HepG2 (cell line): ENCODE data around the gene STIM1. TPM values are rescaled to one million over a fixed set of nuclear protein-coding genes. Genes with fewer than 3 reads are reported as not detected.

Experiments used
- ATAC-seq: fragments of 200-7000 bp; cut with Tn5 transposase; 3 replicates; pipeline ENCODE4 v1.9.1; 2020; ENCODE audit warnings: mild to moderate bottlenecking, moderate library complexity
- BruUV-seq: library from RNA; stranded (reverse); fragments of 400-500 nt; replicated peaks from 2 replicates; lab custom pipeline; 2021; lab: Mats Ljungman, UMichigan
- CTCF ChIA-PET: fragments of 300-600 bp; formaldehyde crosslinking; extraction: SDS; loops from one replicate; lab custom pipeline; 2021; ENCODE audit warnings: low total read pairs, inconsistent platforms, low intra/inter-chr PET ratio; lab: Yijun Ruan, JAX
- POLR2A ChIA-PET: fragments of 350-600 bp; sonication (Branson Sonifier 250); formaldehyde crosslinking; loops from one replicate; lab custom pipeline; 2020; ENCODE audit warnings: antibody characterized with exemption, inconsistent platforms; lab: Yijun Ruan, JAX
- DNase-seq: peaks from one replicate; pipeline ENCODE4 v3.0.0-alpha.2; 2015; ENCODE audit warnings: low spot score
- FAIRE-seq: peaks from 3 replicates; lab custom pipeline; 2011; peaks lifted over from hg19 to GRCh38; lab: Jason Lieb, UNC
- H2AFZ ChIP-seq: one replicate; pipeline ENCODE4 v1.6.1; 2011; ENCODE audit warnings: low read length, inconsistent platforms
- H3K27ac ChIP-seq: fragments of 300-600 bp; 3 replicates; pipeline ENCODE4 v1.8.0; 2011; ENCODE audit warnings: mixed run types, mild to moderate bottlenecking, mixed read lengths, low read length, inconsistent platforms; ENCODE audit not compliant: insufficient read depth; ENCODE audit errors: extremely low read length
- H3K27me3 ChIP-seq, 2 experiments: fragments of 200-600 bp in 1 of 2; 2 replicates in 1 of 2; 3 replicates in 1 of 2; pipeline versions ENCODE4 v1.6.0 to v1.8.0; 2011; ENCODE audit warnings: low read length in 2 of 2, mild to moderate bottlenecking in 2 of 2, moderate library complexity in 2 of 2, inconsistent platforms in 1 of 2; ENCODE audit not compliant: insufficient read depth in 2 of 2, control insufficient read depth in 1 of 2
- H3K36me3 ChIP-seq, 2 experiments: fragments of 200-600 bp in 1 of 2; replicated peaks in 1 of 2; 2 replicates in 1 of 2; 3 replicates in 1 of 2; pipeline versions ENCODE4 v1.5.1 to v1.8.0; 2011; ENCODE audit warnings: low read length in 2 of 2, inconsistent platforms in 1 of 2; ENCODE audit not compliant: insufficient read depth in 2 of 2, control insufficient read depth in 1 of 2
- H3K4me1 ChIP-seq: 2 replicates; pipeline ENCODE4 v1.5.1; 2012; ENCODE audit warnings: low read length, inconsistent platforms; ENCODE audit not compliant: insufficient read depth
- H3K4me2 ChIP-seq: 2 replicates; pipeline ENCODE4 v1.6.0; 2011; ENCODE audit warnings: low read depth, low read length, inconsistent platforms
- H3K4me3 ChIP-seq, 3 experiments: fragments of 200-600 bp in 1 of 3; sonication (generic), shearing (Covaris generic) in 1 of 3; replicated peaks in 1 of 3; 2 replicates each; pipeline ENCODE4 v1.5.1; 2011 to 2016; ENCODE audit warnings: low read length in 3 of 3, inconsistent platforms in 2 of 3, low read depth in 2 of 3, mild to moderate bottlenecking in 2 of 3, control low read depth in 1 of 3, mixed read lengths in 1 of 3; ENCODE audit not compliant: insufficient read depth in 1 of 3
- H3K79me2 ChIP-seq: one replicate; pipeline ENCODE4 v1.6.1; 2011; ENCODE audit warnings: low read length, inconsistent platforms; ENCODE audit not compliant: insufficient read depth
- H3K9ac ChIP-seq: 2 replicates; pipeline ENCODE4 v1.6.0; 2011; ENCODE audit warnings: mild to moderate bottlenecking, low read depth, low read length, inconsistent platforms; ENCODE audit not compliant: insufficient read depth
- H3K9me3 ChIP-seq: 2 replicates; pipeline ENCODE4 v1.5.1; 2012; ENCODE audit warnings: mild to moderate bottlenecking, low read length
- H4K20me1 ChIP-seq: 2 replicates; pipeline ENCODE4 v1.6.0; 2011; ENCODE audit warnings: inconsistent platforms, mild to moderate bottlenecking, low read length, moderate library complexity; ENCODE audit not compliant: insufficient read depth
- CREB1 ChIP-seq, 2 experiments: fragments of 450-650 bp in 1 of 2; IDR thresholded peaks; 2 replicates each; pipeline ENCODE4 v1.6.1; 2016 to 2017; ENCODE audit warnings: control low read depth in 1 of 2, mild to moderate bottlenecking in 1 of 2, missing compliant biosample characterization in 1 of 2, missing genetic modification characterization in 1 of 2
- PLRG1 ChIP-seq: fragments of 450-650 bp; conservative IDR thresholded peaks from 2 replicates; pipeline ENCODE4 v1.6.1; 2016
- RFX5 ChIP-seq: IDR thresholded peaks from 2 replicates; pipeline ENCODE4 v1.6.1; 2011; ENCODE audit warnings: low read depth, low read length, improper control_type of control experiment
- XRCC5 ChIP-seq: fragments of 200-400 bp; formaldehyde crosslinking; optimal IDR thresholded peaks from 2 replicates; pipeline ENCODE3; 2017; ENCODE audit warnings: mild to moderate bottlenecking, low read length
- ZFP36L2 ChIP-seq: sonication (generic); formaldehyde crosslinking; IDR thresholded peaks from 2 replicates; pipeline ENCODE4 v1.4.0; 2020; ENCODE audit warnings: missing genetic modification reagents
- ZNF260 ChIP-seq: sonication (generic); formaldehyde crosslinking; IDR thresholded peaks from 2 replicates; pipeline ENCODE4 v1.4.0; 2020; ENCODE audit warnings: missing genetic modification reagents, low read depth, mild to moderate bottlenecking, borderline replicate concordance
- WGBS: methylation state at CpG from one replicate; pipeline ENCODE4 v1.1.6; 2017; ENCODE audit warnings: low lambda C conversion rate; 5-methylcytosine and 5-hydroxymethylcytosine counted together
- in situ Hi-C: cut with HindIII; loops from 2 replicates; pipeline ENCODE4 v1.10.0; 2017; ENCODE audit warnings: low pct_unique_long_range_greater_than_20kb; ENCODE audit not compliant: extremely low pct_ligation_motif_present
- intact Hi-C: fragments of 100-400 bp; cut with micrococcal nuclease; formaldehyde crosslinking; loops from one replicate; pipeline ENCODE4 v1.10.0; 2022; ENCODE audit not compliant: unreplicated experiment
- polyA plus RNA-seq, 8 experiments: library from polyadenylated mRNA; depleted of rRNA in 3 of 8; stranded (reverse) in 7 of 8; unstranded in 1 of 8; fragments of >200 nt; fragmentation: Illumina TruSeq in 4 of 8; extraction: Trizol in 4 of 8; gene quantifications; 2 replicates each; pipeline versions ENCODE4 v1.2.1 to v1.2.3, GENCODE V29; 2011 to 2016; ENCODE audit warnings: low read depth in 4 of 8, missing spikeins in 1 of 8, mixed read lengths in 1 of 8; ENCODE audit not compliant: insufficient read depth in 1 of 8
- total RNA-seq, 5 experiments: library from RNA; depleted of rRNA; stranded (reverse); fragments of >200 nt; fragmentation: Illumina TruSeq; extraction: Trizol; gene quantifications; 2 replicates each; pipeline ENCODE4 v1.2.3, GENCODE V29; 2016; ENCODE audit warnings: low read depth in 1 of 5
- TF ChIP-seq, protein P1 (sequence below): sonication (generic); formaldehyde crosslinking; IDR thresholded peaks from 2 replicates; pipeline ENCODE4 v1.4.0; 2020; ENCODE audit warnings: mild to moderate bottlenecking, missing genetic modification reagents
- TF ChIP-seq, protein P2 (sequence below): sonication (generic); formaldehyde crosslinking; IDR thresholded peaks from 2 replicates; pipeline ENCODE4 v1.4.0; 2020; ENCODE audit warnings: missing genetic modification reagents, borderline replicate concordance
- TF ChIP-seq, protein P3 (sequence below): sonication (generic); formaldehyde crosslinking; IDR thresholded peaks from 2 replicates; pipeline ENCODE4 v1.9.0; 2021; ENCODE audit warnings: missing genetic modification reagents, mild to moderate bottlenecking, borderline replicate concordance

STIM1 gene
- total and polyA plus RNA-seq, 2 of the 13 experiments (the other 11 are each of a cell fraction or from before 2014, with no cell fraction given) = 19.2 to 28.5 TPM

DNA sequence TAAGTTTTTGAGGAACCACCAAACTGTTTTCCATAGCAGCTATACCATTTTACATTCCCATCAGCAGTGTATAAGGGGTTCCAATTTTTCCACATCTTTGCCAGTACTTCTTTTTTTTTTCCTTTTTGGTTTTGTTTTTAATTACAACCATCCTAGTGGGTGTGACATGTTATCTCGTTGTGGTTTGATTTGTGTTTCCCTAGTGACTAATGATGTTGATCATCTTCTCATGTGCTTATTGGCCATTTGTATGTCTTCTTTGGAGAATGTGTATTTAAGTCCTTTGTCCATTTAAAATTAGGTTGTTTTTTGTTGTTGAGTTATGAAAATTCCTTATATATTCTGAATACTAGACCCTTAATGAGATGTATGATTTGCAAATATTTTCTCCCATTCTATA lies 59.3 kb downstream of the STIM1 start:
- POLR2A ChIA-PET = interaction anchor here (2.0 kb wide), 1 partner anchor 10 kb away, joined by 11 read pairs; no protein-coding TSS in a partner anchor
- intact Hi-C loops (no loop called here), in situ Hi-C loops (no loop called here)
- 93% methylated on average over 1 of the region's 1 CpG for WGBS
- Histone ChIP-seq H3K27me3 (no peaks in the 10 kb centered on the region), H3K9me3 (no peaks in the 10 kb centered on the region), H3K9ac (no peak overlapping the region), H2AFZ (no peak overlapping the region), H4K20me1 (no peaks in the 10 kb centered on the region), H3K79me2 (peaks cover 16% of the 10 kb centered on the region), H3K27ac (no peak overlapping the region), H3K36me3 (no peaks in the 10 kb centered on the region), H3K4me1 (peaks cover 60% of the 10 kb centered on the region), H3K4me3 (no peak overlapping the region), H3K4me2 (no peak overlapping the region)
- DNase-seq (no peak), ATAC-seq (no peak), FAIRE-seq (no peak)
- BruUV-seq = no TSS peak
- CTCF ChIA-PET = no interaction called here
- peak; percentile 86 for TF ChIP-seq RFX5
- no peak for TF ChIP-seq ZNF260 (CRISPR knock-in tag)
- TF ChIP-seq CREB1 (IDR thresholded peaks at IDR 0.05) = no peak
- TF ChIP-seq CREB1 (CRISPR knock-in tag; IDR thresholded peaks at IDR 0.05) = peak; percentile 28; the same call in 1 of the 2 replicates
- TF ChIP-seq, protein P1, sequence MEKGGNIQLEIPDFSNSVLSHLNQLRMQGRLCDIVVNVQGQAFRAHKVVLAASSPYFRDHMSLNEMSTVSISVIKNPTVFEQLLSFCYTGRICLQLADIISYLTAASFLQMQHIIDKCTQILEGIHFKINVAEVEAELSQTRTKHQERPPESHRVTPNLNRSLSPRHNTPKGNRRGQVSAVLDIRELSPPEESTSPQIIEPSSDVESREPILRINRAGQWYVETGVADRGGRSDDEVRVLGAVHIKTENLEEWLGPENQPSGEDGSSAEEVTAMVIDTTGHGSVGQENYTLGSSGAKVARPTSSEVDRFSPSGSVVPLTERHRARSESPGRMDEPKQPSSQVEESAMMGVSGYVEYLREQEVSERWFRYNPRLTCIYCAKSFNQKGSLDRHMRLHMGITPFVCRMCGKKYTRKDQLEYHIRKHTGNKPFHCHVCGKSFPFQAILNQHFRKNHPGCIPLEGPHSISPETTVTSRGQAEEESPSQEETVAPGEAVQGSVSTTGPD (CRISPR knock-in tag) = no peak

DNA sequence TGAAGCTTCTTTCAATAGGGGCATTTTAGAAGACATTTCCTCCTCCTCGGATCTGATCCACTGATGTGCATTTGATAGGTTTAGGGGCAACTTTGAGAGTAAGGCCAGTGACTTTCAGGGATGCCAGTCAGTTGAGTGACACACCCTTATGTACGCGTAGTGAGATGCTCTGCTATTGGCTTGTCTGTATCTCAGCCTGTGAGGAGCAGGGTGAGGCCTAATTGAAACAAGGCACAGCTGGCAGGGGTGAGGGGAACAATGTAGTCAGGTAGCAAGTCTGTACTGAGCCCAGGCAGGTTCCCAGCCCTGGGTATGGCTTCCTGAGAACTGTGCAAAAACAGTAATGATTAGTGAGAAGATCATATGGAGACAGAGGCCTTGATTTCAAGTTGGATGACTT lies 61.5 kb downstream of the STIM1 start:
- no peaks in the 10 kb centered on the region for H3K9me3 ChIP-seq
- BruUV-seq = no TSS peak
- in situ Hi-C loops (no loop called here), intact Hi-C loops (no loop called here)
- no peaks in the 10 kb centered on the region for H3K36me3 ChIP-seq
- TF ChIP-seq, protein P2, sequence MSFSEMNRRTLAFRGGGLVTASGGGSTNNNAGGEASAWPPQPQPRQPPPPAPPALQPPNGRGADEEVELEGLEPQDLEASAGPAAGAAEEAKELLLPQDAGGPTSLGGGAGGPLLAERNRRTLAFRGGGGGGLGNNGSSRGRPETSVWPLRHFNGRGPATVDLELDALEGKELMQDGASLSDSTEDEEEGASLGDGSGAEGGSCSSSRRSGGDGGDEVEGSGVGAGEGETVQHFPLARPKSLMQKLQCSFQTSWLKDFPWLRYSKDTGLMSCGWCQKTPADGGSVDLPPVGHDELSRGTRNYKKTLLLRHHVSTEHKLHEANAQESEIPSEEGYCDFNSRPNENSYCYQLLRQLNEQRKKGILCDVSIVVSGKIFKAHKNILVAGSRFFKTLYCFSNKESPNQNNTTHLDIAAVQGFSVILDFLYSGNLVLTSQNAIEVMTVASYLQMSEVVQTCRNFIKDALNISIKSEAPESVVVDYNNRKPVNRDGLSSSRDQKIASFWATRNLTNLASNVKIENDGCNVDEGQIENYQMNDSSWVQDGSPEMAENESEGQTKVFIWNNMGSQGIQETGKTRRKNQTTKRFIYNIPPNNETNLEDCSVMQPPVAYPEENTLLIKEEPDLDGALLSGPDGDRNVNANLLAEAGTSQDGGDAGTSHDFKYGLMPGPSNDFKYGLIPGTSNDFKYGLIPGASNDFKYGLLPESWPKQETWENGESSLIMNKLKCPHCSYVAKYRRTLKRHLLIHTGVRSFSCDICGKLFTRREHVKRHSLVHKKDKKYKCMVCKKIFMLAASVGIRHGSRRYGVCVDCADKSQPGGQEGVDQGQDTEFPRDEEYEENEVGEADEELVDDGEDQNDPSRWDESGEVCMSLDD (CRISPR knock-in tag) = no peak
- TF ChIP-seq ZFP36L2 (no peak), XRCC5 (no peak), PLRG1 (no peak)
- TF ChIP-seq, protein P3, sequence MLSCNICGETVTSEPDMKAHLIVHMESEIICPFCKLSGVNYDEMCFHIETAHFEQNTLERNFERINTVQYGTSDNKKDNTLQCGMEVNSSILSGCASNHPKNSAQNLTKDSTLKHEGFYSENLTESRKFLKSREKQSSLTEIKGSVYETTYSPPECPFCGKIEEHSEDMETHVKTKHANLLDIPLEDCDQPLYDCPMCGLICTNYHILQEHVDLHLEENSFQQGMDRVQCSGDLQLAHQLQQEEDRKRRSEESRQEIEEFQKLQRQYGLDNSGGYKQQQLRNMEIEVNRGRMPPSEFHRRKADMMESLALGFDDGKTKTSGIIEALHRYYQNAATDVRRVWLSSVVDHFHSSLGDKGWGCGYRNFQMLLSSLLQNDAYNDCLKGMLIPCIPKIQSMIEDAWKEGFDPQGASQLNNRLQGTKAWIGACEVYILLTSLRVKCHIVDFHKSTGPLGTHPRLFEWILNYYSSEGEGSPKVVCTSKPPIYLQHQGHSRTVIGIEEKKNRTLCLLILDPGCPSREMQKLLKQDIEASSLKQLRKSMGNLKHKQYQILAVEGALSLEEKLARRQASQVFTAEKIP (CRISPR knock-in tag) = no peak
- CTCF ChIA-PET = no interaction called here
- no peak overlapping the region for H3K4me3 ChIP-seq
- H3K27me3 ChIP-seq = no peaks in the 10 kb centered on the region
- DNase-seq = no peak
- H3K79me2 ChIP-seq = peaks cover 10% of the 10 kb centered on the region
- H3K9ac ChIP-seq = no peak overlapping the region
- H3K4me1 ChIP-seq = peaks cover 60% of the 10 kb centered on the region
- WGBS = 100% methylated on average over 3 of the region's 3 CpGs
- POLR2A ChIA-PET = no interaction called here
- H4K20me1 ChIP-seq = no peaks in the 10 kb centered on the region
- no peak for ATAC-seq
- H3K27ac ChIP-seq = no peak overlapping the region
- no peak for FAIRE-seq
- no peak overlapping the region for H2AFZ ChIP-seq
- H3K4me2 ChIP-seq = no peak overlapping the region
